BJ (cell line): ENCODE data around the gene BCL2L2. TPM values are rescaled to one million over a fixed set of nuclear protein-coding genes. Genes with fewer than 3 reads are reported as not detected.

ENCODE experiments used
- CTCF ChIA-PET: fragments of 350-600 bp; formaldehyde crosslinking; extraction: SDS; loops from one replicate; lab custom pipeline; 2021; ENCODE audit warnings: antibody characterized with exemption, inconsistent platforms; lab: Yijun Ruan, JAX
- POLR2A ChIA-PET: fragments of 300-600 bp; sonication (Branson Sonifier 250); formaldehyde crosslinking; extraction: SDS; loops from one replicate; lab custom pipeline; 2021; ENCODE audit warnings: antibody characterized with exemption; lab: Charles Lee
- DNase-seq: peaks from one replicate; pipeline ENCODE4 v3.0.0-alpha.2; 2011; ENCODE audit warnings: low read depth
- H3K27me3 ChIP-seq: 2 replicates; pipeline ENCODE4 v1.6.0; 2011; ENCODE audit warnings: low read length; ENCODE audit not compliant: control insufficient read depth, insufficient read depth
- H3K36me3 ChIP-seq: 2 replicates; pipeline ENCODE4 v1.5.1; 2011; ENCODE audit warnings: low read length; ENCODE audit not compliant: control insufficient read depth, insufficient read depth
- H3K4me3 ChIP-seq: 2 replicates; pipeline ENCODE4 v1.5.1; 2011; ENCODE audit warnings: low read depth, mild to moderate bottlenecking, control low read depth, low read length
- CTCF ChIP-seq: IDR thresholded peaks from 2 replicates; pipeline ENCODE4 v1.5.1; 2011; ENCODE audit warnings: low read depth, mild to moderate bottlenecking, control low read depth, inconsistent platforms, low read length, moderate library complexity; ENCODE audit not compliant: insufficient read depth
- polyA plus RNA-seq: library from polyadenylated mRNA; depleted of rRNA; stranded (reverse); fragments of >200 nt; gene quantifications from 2 replicates; pipeline ENCODE4 v1.2.3, GENCODE V29; 2011

The BCL2L2 gene
- polyA plus RNA-seq, 1 experiment, result 26.5 TPM

DNA sequence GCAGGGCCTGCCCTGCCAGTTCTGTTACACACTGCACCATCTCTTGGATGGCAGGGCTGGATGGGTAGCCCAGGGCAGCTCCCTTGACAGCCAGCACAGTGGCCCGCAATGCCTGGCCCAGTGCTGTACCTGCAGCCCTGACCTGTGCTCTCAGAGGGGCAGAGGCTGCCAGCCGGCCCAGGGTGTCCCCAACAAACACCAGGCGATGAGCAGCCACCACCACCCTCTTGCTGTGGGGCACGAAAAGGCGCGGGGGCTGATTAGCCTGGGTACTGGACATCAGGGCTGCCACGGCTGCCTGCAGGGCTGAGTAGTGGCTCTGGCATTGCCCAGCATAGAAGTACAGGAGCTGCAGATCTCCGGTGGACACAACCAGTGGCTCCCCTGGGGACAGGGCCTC is 50.6 kb downstream of the BCL2L2 start:
- ChIA-PET POLR2A (no interaction called here), CTCF (no interaction called here)
- Histone ChIP-seq H3K4me3 (no peak overlapping the region), H3K36me3 (peaks cover 3% of the 10 kb centered on the region), H3K27me3 (peaks cover 3% of the 10 kb centered on the region; the same call in 1 of the 2 replicates)
- no peak for TF ChIP-seq CTCF
- no peak for DNase-seq

- ChIA-PET POLR2A (no interaction called here), CTCF (interaction anchor here (1.2 kb wide), 1 partner anchor 22 kb away, joined by 6 read pairs; no protein-coding TSS in a partner anchor)
- Histone ChIP-seq H3K36me3 (peaks cover 3% of the 10 kb centered on the region), H3K27me3 (peaks cover 3% of the 10 kb centered on the region; the same call in 1 of the 2 replicates), H3K4me3 (no peak overlapping the region)
- TF ChIP-seq CTCF, result no peak
- DNase-seq, result no peak
Measured at GRCh38 chr14:23358042-23358441, 51.4 kb downstream of the BCL2L2 start.

GRCh38 chr14:23358553-23359166 is 52.0 kb downstream of the BCL2L2 start:
- no peak for DNase-seq
- Histone ChIP-seq H3K36me3 (peaks cover 3% of the 10 kb centered on the region), H3K27me3 (peaks cover 3% of the 10 kb centered on the region; the same call in 1 of the 2 replicates), H3K4me3 (no peak overlapping the region)
- ChIA-PET CTCF (interaction anchor here (1.2 kb wide), 1 partner anchor 22 kb away, joined by 6 read pairs; no protein-coding TSS in a partner anchor), POLR2A (no interaction called here)
- no peak for TF ChIP-seq CTCF

DNA sequence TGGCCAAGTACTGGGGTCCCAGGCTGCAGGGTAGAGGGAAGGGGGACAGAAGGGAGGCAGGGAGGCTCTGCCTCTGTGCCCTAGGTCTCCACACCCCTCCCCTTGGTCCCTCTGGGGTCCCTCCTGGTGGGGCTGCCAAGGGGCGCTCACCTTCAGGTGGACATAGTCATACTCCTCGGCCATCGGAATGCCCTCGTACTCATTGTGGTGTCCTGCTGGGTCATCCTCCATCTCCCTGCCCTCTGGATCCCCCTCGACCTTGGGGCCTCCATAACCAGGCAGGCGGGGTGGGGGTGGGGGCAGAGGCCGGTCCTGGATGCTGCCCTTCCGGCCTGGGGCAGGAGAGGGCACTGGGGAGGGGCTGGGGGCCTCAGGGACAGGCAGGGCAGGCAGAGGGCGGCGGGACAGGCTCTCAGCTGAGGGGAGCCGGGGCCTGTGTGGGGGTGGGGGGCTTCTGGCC is 52.6 kb downstream of the BCL2L2 start:
- ChIA-PET CTCF (interaction anchor here (1.4 kb wide), 1 partner anchor 25 kb away, joined by 4 read pairs; no protein-coding TSS in a partner anchor), POLR2A (no interaction called here)
- no peak for TF ChIP-seq CTCF
- DNase-seq, result no peak
- Histone ChIP-seq H3K27me3 (peaks cover 6% of the 10 kb centered on the region), H3K36me3 (peaks cover 3% of the 10 kb centered on the region), H3K4me3 (no peak overlapping the region)

- no peak for TF ChIP-seq CTCF
- Histone ChIP-seq H3K4me3 (no peak overlapping the region), H3K27me3 (peaks cover 9% of the 10 kb centered on the region), H3K36me3 (peaks cover 3% of the 10 kb centered on the region)
- ChIA-PET POLR2A (no interaction called here), CTCF (interaction anchor here (0.8 to 1.4 kb wide), 3 partner anchors 20 to 102 kb away, joined by 3 to 8 read pairs (median 4); no protein-coding TSS in a partner anchor)
- DNase-seq, result no peak
Measured at GRCh38 chr14:23359722-23360447, 53.3 kb downstream of the BCL2L2 start.
